GM19240 (cell line): Measurements from ENCODE around the gene PLEKHM3.
"Not testable (repeated sequence)": the region's sequence is repeated elsewhere in the genome, so short reads cannot be mapped to it uniquely, and the experiment has no call there.

Experiments
- DNase-seq: peaks from one replicate; pipeline ENCODE4 v3.0.0; 2011; ENCODE audit warnings: low spot score; ENCODE audit not compliant: insufficient read length

The PLEKHM3 gene

DNA sequence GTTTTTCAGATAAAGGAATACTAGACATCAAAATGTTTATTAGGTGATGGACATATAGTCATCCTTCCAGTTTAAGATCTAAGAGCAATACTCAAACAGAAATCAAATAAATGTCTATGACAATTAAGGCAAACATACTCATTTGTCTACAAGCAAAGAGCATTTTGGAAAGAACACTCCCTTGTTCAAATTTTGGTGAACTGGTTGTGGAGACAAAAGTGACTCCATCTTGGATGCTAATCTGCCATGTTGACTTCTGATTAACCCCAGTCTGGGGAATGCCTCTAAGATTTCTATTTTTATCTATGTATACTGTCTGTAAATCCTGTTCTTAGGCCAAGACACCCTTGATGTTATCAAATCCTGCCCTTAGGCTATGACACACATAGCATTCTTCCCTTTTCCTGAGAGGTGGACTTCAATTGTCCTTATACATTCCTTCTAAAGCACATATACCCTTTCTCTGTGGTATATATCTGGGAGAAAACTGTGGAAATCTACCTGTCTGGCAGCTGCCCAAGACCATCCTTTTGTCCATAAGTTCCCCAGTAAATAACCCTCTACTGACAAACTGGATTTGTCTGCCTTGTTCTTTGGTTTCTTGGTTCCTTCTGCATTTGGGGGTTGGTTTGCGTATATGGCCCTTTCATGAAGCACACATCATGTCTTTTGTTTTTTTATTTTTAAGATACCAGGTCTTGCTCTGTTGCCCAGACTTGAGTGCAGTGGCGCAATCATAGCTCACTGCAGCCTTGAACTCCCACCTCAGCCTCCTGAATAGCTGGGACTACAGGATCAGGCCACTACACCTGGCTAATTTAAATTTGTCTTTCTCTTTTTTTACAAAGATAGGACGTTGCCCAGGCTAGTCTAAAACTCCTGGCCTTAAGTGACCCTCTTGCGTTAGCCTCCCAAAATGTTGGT, 12.5 kb upstream of the PLEKHM3 start:
- no peak for DNase-seq

DNA sequence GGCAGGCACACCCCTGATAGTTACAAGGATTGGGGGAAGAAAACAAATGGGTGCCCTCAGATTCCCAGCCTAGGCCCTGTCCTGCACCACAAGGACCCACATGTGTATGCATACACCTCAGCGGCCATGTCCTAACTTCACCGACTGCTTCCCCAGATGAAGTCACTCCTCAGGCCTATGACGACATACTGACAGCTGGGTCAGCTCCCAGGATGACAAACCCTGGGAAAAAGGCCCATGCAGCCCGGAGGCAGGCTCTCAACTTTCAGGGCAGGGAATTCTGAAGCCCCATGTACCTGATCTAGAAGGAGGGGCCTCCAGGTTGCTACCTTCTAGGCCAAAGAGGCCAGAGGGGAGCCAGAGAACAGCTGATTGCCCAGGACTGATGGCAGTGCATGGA, 11.0 kb upstream of the PLEKHM3 start:
- no peak for DNase-seq

DNA sequence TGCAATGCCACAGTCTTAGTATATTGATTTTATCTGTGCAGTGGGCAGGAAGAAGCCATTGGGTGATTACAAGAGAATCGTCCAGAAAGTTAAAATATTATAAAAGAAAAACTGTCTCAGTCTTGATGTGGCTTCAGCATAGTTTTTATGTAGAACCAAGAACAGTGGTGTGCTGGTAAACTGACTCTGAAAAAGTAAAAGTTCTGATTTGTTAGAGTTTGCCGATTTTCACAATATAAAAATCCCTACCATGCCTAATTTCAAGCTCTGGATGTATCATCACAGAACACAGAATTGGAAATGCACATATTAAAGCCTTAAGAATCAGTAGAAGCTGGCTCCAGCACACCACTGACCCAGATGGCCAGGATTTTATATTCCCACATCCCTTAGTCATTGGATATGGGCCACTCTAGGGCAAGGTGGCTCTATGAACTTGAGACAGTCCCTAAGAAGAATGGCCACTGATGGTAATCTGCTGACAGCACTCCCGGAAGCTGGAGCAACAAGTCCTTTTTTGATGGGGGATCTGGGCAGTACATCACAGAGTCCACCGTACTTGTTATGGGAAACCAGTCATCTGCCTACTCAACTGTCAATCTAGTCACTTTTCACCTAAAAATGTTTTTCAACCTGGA, 9.3 kb upstream of the PLEKHM3 start:
- no peak for DNase-seq

DNA sequence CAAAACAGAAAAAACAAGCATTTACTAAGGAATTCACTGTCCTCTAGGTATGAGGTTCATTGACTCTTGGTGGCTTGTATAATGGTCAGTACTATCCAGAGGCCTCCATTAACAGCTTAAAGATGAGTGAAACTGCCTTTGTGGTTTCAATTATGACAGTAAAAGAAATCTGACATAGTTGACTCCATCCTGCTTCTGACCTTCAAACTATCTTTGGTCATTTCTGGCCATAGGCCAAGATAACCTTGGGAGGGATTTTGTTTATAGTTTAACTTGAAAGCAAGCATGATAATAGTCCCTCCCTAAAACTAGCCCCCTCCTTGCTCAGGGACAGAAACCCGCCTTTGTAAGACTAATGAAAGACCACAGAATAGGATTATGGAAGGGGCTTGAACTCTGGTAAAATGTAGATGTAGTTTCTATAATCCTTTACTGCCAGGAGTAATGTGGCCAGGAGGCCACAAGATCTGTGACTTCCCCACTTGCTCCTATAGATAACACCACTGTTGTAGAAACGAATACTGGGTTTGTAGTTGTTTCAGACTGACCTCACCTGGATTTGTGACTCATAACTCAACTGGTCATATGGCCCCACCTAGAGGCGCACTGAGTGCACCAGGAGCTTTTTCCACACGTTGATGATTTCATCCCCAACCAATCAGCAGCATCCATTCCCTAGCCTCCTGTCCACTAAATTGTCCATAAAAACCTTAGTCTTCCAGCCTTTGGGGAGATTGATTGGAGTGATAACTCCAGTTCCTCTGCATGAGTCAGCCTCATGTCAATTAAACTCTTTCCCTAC, 8.6 kb upstream of the PLEKHM3 start:
- peak; percentile 26 for DNase-seq

DNA sequence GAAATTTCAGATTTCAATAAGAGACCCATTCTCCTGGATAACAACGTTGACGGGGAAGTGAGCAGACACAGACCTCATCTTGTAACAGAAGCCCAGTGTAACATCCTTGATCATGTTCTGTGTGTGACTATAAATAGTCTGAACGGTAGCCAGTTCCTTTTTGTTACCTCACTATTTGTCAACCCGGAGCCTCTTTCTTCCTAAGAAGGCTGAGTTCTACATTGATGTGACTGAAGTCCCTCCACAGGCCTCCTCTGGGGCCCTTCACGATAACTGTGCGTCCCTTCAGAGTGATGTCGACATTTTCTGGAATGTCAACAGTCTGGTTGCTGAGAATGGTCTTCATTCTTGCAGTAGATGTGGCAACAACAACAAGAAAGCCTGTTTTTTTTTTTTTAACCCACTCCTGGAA, 6.3 kb upstream of the PLEKHM3 start:
- no peak for DNase-seq

DNA sequence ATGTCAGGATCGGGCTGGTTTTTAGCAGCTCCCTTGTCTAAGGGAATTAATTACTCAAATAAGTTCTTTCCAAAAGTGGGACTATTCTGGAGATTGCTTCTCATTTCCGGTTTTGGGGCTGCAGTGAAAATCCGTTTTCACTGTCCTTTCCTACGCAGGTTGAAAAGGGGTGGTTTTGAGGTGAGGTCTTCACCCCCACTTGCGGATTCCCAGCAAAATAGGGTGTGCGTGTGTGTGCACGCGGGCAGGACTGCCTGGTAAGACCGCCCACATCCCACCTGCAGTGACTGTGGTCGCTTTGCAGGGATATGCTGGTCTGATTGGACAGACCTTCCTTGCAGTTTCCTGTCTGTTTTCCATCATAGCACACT, 472 bp upstream of the PLEKHM3 start:
- DNase-seq: no peak

DNA sequence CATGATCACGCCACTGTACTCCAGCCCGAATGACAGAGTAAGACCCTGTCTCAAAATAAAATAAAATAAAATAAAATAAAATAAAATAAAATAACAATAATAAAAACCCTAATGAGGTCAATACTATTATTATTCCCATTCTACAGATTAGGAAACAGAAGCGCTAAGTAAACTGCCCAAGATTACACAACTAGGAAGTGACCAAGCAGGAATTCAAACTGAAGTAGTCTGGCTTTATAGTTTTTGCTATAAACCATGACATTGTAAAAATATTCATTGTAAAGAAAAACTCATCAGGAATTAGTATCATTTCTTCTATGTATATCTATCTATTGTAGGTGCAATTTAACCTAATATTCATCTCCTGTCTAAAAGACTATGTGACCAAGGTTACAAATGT, 1.2 kb downstream of the PLEKHM3 start:
- DNase-seq: no peak

DNA sequence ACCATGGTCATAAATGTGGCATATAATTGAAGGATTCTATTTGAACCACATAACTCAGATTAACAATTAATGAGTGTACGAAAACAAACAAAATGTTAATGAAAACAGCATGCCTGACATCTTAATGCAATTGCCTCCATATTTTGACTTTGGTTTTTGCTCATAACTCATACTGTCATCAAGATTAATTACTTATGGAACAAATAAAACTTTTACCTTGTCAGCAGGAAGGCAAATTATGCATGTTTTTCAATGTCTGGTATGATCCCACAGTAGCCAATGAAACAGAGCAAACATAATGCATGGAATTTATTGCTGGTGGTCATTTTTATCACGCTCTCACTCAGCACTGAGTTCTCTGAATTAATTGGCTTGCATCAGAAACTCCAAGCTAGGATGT, 5.1 kb downstream of the PLEKHM3 start:
- no peak for DNase-seq

DNA sequence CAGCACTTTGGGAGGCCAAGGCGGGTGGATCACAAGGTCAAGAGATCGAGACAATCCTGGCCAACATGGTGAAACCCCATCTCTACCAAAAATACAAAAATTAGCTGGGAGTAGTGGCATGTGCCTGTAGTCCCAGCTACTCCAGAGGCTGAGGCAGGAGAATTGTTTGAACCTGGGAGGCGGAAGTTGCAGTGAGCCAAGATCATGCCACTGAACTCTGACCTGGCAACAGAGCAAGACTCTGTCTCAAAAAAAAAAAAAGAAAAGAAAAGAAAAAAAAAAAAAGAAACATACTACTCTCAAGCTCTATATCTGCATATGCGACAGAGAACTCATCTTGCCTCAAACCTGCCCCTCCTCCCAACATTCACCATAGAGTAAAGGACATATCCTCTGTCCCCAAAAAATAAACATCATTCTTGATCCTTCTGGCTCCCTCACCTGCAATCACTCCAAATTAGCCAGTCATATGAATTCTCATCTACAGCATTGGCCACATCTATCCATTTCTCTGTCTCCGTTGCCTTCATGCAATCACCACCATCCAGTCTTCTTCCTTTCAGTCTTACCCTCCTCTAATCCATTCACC, 7.1 kb downstream of the PLEKHM3 start:
- not testable (repeated sequence) for DNase-seq

DNA sequence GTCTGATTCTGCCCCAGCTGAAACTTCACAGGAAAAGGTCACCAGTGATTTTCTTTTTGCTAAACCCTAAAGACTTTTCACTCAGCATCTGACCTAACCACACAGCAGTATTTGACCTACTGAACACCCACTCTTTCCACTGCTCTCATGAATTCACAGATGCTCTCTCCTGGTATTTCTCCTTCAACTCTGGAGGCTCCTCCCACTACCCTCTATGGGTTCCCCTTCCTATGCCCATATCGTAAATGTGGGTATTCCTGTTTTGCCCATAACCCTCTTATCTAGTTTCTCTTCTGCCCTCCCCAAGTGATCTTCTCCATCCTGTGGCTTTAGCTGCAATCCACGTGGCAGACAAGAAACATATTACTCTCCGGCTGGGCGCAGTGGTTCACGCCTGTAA, 7.6 kb downstream of the PLEKHM3 start:
- DNase-seq: no peak

DNA sequence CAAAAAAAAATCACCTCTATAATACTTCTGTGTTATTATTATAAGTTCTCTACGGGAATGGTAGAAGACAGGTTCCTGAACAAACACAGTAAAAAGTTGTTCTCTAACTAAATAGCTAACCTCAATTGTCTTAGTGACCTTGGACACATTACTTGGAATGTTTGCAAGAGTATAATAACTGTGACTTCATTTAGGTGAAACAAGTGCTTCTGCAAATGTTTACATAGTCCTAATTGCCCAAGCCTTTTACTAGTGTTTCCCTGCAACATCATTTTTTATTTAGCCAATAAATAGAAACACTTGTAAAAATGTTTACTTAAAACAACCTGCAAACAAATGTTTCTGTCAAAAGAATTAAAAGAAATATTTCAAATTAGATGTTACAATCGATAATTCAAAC, 9.9 kb downstream of the PLEKHM3 start:
- DNase-seq: no peak

DNA sequence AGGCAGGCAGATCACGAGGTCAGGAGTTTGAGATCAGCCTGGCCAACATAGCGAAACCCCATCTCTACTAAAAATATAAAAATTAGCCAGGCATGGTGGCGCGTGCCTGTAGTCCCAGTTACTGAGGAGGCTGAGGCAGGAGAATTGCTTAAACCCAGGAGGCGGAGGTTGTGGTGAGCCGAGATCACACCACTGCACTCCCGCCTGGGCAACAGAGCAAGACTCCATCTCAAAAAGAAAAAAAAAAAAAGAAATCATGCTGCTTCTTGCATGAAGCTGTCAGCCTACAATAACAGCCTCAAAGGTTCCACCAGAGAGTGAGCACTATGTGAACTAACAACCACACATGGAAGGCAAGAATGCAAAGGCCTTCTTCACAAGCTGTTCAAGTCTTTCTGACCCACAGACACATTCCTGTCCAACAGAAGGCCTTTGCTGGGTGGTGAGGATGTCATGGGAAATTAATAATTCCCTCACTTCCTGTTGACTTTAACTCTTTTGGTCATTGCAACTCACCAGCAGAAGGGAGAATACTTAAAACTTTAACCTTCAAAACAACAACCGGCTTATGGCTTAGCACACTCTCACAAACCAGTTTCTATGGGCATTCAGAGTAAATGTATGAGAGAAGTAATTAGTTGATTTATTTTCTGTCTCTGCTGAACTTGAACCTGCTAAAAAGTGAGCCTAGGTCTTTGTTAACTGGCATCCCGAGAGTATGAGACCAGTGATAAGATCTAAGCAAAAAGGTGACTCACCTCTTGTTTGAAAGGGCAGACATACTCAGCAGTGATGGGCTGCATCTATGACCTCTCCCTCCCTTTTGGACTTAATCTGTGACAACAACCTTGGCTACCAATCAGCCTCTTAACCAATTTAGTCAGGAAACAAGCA, 11.8 kb downstream of the PLEKHM3 start:
- DNase-seq: no peak

DNA sequence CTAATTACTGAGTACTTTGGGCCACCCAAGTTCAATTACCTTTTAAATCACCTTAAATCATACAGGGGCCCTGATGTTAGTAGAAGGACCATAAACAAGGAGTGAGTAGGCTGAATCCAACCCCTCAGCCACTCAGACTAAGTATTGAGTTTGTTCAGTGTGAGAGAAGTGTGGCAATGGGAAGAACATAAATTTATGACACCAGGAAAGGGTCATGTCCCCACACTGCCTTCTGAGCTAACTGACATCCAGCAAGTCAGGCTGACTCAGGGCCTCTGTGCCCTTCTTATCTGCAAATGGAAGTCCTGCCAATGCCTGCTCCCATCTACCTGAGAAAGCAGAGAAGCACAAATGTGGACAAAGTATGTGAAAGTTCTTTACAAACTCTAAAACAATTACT, 12.9 kb downstream of the PLEKHM3 start:
- no peak for DNase-seq

DNA sequence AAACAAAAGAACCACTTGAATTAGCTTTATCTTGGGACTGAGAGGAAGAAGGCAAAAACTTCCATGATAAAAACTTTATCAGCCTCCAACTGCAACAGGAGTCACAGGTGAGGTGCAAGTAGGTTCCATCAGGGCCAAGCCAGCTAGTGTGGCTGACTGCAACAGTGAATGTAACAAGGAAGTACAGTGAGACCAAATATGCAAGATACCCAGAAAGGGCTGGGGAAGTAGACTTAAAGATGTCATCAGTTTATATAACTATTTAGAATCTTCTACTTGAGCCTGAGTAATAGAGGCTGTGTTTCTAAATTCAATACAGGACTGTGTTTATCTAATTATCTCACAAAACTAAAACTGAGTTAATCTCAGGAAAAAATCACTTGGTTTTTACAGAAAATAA, 14.8 kb downstream of the PLEKHM3 start:
- no peak for DNase-seq

DNA sequence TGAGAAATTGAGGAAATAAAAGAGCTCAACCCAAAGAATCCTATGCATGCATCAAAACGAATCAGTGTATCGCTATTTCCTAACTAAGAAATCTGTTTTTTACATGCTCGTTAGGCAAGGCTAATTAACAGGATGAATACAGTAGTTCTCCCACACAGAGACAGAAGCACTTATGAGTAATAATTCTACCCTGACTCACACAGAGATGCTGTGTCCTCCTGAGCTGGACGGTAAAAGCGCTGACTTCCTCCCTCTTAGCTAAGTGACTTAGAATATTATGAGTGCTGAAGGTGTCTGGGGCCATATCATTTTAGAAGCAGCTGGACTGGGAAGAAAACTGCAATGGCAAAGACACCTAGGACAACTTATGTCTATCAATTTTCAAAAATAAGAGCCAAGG, 18.5 kb downstream of the PLEKHM3 start:
- no peak for DNase-seq

DNA sequence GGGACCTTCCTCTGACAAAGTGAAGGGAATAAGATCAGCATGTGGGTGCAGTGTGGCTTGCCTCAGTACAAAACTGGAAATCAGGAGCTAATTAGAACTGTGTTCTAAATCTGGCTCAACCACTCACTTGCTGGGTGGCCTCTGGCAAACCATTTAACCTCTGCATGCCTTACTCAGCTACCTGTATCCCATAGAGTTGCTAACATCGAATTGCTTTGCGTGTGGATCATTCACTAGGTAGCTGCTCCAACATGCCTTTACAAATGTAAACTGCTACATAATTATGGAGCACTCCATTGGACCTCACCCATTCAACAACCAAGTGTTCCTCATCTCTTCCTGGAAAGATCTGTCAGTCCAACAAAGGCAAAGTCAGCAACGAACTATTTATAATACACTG, 19.0 kb downstream of the PLEKHM3 start:
- no peak for DNase-seq

DNA sequence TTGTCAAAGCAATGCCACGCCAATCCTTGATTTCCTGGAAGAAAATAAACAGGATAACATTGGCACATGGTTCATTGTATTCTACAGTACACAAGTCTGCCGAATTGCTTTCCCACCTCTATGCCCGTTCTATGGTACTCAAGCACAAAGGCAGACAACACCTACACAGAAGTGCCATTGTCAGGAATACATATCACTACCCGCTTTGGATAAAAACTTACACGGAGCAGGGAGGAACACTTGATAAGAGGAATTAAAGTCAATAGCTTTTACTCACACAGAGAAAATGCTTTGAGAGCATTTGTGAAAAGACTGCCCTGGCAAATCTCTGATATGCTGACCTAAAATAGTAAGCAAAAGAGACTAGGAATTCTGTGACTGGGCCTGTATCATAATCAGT, 23.4 kb downstream of the PLEKHM3 start:
- DNase-seq: no peak

DNA sequence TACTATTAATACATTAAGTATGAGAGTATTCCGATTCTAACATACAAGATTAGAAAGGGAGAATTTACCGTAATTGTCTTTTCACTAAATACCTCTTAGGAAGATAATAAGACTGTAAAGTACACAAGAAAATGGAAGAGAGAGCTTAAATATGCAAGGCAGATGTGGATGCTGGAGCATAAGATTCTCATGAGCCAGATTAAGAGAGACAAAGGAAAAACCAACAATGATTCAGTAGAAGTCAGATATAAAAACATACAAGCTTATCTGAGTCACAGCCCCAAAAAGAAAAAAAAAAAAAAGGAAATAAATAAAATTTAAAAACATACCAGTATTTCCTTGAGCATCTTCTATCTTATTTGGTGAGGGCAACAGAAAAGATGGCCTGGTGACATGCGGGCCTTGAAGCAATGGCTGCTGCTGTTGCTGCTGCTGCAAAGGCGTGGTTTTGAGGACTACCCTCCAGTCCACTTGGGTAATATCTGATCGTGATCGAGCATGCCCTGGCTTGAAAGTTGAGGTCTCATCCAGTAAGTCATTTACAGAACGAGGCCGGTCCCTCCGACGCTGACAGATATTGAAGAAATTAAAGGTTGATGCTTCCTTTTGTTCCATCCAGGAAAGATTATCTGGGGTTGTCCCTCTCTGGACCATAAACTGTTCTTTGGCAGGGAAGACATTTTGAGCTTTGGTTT, 24.5 kb downstream of the PLEKHM3 start:
- no peak for DNase-seq

DNA sequence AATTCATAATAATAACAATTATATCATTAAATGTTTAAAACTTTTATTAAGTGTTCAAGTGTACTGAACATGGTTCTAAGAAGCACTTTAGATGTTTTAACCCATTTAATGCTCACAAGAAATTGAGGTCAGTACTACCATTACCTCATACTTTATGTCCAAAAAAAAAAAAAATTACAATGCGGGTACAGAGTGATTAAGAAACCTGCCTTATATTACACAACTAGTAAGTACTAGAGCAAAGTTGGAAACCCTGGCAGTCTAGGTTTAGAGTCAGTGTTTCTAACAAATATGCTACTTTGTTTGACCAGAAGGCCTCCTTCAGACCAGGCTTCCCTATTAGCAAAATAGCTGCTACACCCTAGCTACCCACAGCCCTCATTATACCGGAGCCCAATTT, 28.5 kb downstream of the PLEKHM3 start:
- DNase-seq: no peak

DNA sequence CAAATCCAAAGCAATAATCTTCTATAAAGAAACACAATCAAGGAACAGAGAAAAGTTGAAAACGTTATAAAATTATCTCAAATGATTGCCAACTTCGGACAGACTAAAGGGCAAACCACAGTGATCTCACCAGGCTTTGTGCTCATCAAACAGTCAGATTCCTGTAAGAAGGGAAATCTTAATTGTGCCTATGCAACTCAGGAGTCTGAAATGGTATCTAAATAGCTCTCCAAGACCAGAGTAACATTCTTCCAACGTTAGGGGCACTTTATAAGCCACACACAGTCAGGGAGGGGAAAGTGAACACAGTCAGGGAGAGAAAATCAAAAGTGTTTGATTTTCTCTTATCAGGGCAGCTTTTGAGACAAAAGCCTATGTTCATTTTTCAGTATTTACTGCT, 29.4 kb downstream of the PLEKHM3 start:
- DNase-seq: no peak
